SIG-M5 treated with dmso at 0.1 percent for 504 hours (cell line): ENCODE measurements around the gene LMF1.
"Not testable (repeated sequence)": the region's sequence is repeated elsewhere in the genome, so short reads cannot be mapped to it uniquely, and the experiment has no call there.

Experiments used
- DNase-seq: peaks from one replicate; lab custom pipeline; 2025; ENCODE audit not compliant: unreplicated experiment; lab: John Stamatoyannopoulos, UW

Gene LMF1

GRCh38 chr16:883781-884180 lies 87.0 kb downstream of the LMF1 start:
- DNase-seq: no peak

GRCh38 chr16:883340-883739 lies 87.4 kb downstream of the LMF1 start:
- no peak for DNase-seq

DNA sequence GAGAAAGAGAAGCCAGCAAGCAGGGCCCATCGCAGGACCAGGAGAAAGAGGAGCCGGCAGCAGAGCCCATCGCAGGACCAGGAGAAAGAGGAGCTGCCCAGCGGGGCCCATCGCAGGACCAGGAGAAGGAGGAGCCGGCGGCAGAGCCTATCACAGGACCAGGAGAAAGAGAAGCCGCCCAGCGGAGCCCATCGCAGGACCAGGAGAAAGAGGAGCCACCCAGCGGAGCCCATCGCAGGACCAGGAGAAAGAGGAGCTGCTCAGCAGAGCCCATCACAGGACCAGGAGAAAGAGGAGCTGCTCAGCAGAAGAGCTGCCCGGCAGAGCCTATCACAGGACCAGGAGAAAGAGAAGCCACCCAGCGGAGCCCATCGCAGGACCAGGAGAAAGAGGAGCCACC lies 88.1 kb downstream of the LMF1 start:
- DNase-seq: not testable (repeated sequence)

- DNase-seq: no peak
These were observed 88.5 kb downstream of the LMF1 start for GRCh38 chr16:882256-882655.

DNA sequence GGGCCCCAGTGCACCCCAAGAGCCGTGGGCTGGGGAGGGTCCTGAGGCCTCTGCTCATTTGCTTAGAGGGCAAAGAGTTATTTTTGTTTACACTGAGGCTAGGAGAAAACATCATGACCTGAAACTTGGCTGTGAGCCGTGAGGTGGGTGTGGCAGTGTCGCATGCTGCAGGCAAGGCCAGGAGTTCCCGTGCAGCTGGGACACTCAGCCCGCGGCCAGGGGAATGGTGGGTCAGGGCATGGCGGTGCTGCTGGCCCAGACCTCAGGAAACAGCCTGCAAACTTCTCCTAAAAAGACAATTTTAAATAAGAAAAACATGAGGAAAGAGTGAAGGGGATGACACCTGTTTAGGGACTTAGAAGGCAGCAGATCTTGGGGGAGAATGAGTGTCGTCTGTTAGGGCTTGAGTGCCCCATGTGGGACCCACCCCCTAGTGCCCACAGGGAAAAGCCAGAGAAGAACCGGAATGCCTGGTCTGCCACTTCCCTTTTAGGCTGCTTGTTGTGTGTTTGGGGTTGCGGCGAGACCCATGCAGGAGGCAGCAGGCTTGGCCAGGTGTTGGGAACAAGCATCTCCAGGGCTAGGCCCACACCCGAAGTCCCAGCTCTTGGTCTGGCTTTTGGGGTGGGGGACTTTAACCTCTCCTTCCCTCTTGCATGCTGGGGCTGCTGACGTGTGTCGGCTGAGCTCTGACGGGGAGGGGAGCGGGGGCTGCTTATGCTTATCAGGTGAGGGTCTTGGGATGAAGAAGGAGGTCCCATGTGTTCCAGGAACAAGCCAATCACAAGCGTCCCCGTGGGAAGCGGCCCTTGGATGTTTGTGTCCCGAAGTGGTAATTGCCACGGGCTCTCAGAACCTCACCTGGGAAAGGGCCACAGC lies 89.3 kb downstream of the LMF1 start:
- no peak for DNase-seq

DNA sequence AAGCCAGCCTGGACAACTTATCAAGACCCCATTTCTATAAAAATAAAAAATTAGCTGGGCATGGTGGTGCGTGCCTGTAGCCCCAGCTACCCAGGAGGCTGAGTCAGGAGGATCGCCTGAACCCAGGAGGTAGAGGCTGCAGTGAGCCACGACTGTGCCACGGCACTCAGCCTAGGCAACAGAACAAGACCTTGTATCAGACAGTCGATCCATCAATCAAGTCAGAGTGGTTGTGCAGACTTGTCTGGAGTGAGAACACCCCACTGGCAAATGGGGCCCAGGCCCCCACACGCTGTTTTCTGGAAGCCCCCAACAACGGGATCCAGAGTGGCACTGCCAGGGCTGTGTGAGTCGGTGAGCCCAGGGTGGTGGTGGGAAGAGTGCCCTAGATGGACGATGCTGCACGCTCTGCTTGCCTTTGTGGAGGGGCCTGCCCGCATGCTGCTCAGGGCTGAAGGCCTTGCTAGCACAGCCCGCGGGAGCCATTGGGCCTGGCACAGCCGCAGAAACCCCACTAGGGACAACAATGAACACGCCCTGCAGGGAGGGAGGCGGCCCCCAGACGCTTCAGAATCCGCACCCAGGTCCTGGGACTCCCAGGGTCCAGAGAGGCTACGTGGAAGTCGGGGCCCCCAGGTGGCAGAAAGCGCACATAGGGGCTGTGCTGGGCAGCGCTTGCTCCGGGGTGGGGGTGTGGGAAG lies 90.2 kb downstream of the LMF1 start:
- DNase-seq: no peak

DNA sequence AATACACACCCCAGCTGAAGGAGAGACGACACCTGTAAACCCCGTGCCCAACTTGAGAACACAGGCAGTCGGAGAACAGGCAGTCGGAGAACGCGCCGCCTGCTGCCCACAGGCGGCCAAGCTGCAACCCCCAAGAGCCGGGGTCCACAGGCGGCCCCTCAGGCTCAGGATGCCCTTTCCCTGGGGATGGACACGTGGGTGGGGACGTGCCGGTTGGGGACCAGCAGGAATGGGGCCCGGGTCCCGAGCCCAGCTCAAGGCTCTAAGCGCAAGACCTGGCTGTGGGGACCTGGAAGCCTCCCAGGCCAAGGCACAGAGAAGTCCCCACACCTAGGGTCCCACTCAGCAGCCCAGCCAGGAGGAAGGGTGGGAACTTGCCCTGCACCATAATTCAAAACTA lies 90.8 kb downstream of the LMF1 start:
- no peak for DNase-seq

DNA sequence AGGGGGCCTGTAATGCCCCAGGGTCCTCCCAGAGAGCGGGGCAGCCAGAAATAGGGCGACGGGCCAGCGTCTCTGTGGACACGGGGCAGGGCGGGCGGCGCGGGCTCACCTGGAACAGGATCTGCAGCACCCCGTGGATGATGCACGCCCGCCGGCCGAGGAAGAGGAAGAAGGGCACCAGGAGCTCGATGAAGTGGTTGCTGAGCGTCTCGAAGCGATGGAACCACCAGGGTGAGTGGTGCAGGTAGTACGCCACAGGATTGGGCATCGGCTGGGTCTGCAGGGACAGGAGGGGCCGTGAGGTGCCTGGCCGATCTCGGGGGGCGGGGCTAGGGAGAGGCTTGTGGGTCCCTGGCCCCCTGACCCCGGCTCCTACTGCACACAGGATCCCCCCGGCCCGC lies 91.3 kb downstream of the LMF1 start:
- no peak for DNase-seq

- no peak for DNase-seq
These were observed 91.9 kb downstream of the LMF1 start for GRCh38 chr16:878886-879285.

DNA sequence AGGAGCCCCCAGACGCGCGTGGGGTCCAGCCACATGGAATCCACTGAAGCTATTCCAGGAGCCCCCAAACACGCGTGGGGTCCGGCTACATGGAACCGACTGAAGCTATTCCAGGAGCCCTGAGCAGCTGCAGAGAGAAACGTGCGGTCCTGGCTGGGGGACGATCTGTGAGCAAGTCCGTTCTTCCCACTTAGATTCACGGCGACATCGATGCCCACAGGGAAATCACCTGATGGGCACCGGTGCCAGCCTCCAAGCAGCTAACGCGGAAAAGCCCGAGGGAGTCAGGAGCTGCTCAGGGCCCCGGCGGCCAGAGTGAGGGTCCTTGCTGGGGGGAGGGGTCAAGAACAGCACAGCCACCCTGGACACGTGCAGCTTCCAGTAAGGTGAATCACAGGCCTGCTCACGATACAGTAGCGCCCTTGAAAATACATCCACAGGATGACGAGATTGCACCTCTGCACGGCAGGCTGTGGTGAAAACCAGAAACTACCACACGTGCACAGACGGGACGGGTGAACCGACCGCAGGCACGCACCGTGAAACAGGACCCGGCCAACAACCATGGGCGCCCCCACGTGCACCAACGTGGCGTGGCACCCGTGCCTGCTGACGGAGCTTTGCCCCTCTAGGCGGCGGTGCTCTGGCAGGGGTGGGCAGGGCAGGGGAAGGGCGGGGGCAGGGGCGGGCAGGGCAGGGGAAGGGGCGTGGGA lies 92.6 kb downstream of the LMF1 start:
- DNase-seq: no peak

- DNase-seq: peak; percentile 28
These were observed 93.3 kb downstream of the LMF1 start for GRCh38 chr16:877242-878071.

GRCh38 chr16:876523-877241 lies 94.1 kb downstream of the LMF1 start:
- no peak for DNase-seq

DNA sequence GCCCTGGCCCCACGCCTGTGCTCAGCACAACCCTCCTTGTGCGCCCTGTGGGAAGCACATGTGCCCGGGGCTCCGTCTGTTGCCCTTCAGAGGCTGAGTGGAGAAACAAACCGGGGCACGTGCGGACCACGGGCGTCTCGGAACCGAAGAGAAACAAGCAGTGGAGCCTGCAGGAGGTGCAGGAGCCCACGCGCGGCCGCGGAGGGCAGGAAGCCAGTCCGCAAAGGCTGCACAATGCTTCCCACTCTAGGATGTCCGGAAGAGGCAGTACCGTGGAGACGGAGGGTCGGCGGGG lies 94.8 kb downstream of the LMF1 start:
- DNase-seq: no peak

DNA sequence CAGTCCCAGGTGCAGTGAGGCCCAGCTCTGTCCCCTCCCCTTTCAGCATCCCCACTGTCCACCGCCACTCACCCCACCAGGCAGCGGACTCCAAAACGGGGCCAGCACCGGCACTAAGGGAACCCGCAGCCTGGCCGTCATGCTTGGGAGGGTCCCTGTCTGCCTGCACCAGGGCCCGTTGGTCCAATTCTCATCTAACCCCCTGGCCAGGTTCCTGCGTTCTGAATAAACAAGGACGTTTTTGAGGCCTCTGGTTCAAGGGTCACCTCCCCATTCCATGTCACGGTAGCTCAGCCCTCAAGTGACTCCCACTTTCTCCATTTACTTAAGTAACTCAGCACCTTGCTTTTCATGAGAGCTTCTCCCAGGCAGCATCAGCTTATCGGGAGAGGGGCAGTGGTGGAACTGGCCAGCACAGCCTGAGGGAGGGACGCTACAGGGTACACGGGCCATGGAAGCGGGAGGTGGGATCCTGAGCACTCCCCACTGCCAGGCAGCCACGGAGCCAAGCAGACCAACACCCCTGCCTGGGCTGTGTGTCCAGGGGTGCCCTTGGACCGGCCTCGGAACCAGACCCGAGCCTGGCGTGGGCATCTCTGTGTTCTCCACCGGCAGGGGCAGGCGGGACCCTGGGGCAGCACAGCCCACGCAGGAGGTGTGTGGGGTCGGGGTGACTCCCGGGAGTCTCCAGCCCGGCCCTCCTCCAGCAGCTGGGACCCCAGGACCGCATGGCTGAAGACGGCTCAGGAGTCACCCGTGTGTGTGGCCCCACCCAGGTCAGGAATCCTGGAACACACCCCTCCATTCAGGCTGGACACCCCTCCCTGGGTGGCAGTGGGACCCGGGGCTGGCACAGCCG lies 95.4 kb downstream of the LMF1 start:
- no peak for DNase-seq

DNA sequence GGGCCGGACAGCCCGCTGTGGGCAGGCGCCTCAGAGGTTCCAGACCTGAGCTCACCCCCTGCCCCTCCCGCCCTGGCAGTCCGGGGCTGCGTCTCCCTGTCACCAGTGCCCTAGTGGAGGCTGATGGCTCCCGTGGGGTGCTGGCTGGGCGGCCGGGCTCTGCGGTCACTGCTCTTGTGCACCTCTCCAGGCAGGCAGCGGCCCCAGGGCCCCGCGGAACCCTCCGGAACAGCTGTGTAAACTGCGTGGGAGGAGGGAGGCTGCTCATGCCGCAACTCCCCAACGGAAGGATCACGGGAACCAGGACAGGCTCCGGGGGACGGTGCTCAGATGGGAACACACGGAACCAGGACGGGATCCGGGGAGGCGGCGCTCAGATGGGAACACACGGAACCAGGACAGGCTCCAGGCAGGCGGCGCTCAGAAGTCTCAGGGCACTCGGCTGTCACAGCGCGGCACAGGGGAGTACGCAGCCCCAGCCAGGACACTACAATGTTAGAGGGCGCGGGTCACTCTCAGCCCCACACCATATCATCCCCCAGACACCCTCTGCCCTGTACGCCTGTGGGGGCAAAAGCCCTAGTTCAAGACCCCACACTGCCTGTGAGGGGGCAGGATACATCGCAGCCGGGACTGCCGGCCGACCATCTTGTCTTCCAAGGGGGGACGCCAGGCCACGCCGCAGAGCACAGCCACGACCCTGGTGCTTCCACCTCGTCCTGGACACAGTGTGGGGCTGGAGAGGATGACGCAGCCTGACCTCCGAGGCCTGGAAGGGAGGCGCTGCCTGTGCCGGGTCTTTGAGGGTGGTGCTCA lies 96.2 kb downstream of the LMF1 start:
- DNase-seq: no peak

GRCh38 chr16:873889-874288 lies 96.9 kb downstream of the LMF1 start:
- DNase-seq: no peak

DNA sequence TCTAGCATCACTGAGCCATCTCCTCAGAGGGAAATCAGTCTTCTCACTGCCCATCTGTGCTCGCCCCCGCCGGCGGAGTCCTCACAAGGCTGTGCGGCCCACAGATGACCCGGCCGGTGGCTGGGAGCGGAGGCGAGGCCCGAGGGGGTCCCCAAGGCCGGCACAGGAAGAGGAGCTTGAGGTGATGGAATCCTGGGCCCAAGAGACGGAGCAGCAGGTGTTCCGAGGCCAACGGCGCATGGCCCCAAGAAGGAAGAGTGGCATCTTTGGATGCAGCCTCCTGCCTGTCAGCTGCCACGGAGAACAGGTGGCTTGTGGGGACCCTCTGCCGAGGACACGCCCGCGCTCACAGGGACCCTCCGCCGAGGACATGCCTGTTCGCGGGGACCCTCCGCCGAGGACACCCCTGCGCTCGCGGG lies 97.5 kb downstream of the LMF1 start:
- no peak for DNase-seq

- DNase-seq: no peak
These were observed 98.1 kb downstream of the LMF1 start for GRCh38 chr16:872436-873242.
